ENCODE results near the gene BRWD1.
A peak's percentile ranks its signal among the peaks of the same experiment; 100 is the strongest.

BRWD1 gene

GRCh38 chr21:39313571-39314142, at the start of gene BRWD1:
Gene BRWD1 (minus strand): TSS chr21:39313632. CDS start chr21:39313491, 141 bp downstream.
- peak; percentile 92 for DNase-seq

GRCh38 chr21:39362733-39363132, 49.3 kb upstream of the BRWD1 start:
- DNase-seq, result no peak

GRCh38 chr21:39359382-39359781, 46.0 kb upstream of the BRWD1 start:
- no peak for DNase-seq

GRCh38 chr21:39353295-39353694, 39.9 kb upstream of the BRWD1 start:
- no peak for DNase-seq

- DNase-seq, result no peak
Observed at GRCh38 chr21:39350094-39351005, 36.9 kb upstream of the BRWD1 start.

- DNase-seq, result peak; percentile 99
Observed at GRCh38 chr21:39349211-39350093, 36.0 kb upstream of the BRWD1 start.

GRCh38 chr21:39348355-39349210, 35.2 kb upstream of the BRWD1 start, which contains the start of gene HMGN1:
Gene HMGN1 (minus strand): TSS chr21:39349088. CDS start chr21:39348917, 171 bp downstream.
- peak; percentile 84 for DNase-seq

GRCh38 chr21:39348040-39348354, 34.6 kb upstream of the BRWD1 start:
- no peak for DNase-seq

GRCh38 chr21:39347537-39347936, 34.1 kb upstream of the BRWD1 start:
- no peak for DNase-seq

GRCh38 chr21:39346671-39347331, 33.4 kb upstream of the BRWD1 start:
- DNase-seq, result no peak

GRCh38 chr21:39346206-39346605, 32.8 kb upstream of the BRWD1 start:
- no peak for DNase-seq

GRCh38 chr21:39345440-39345839, 32.0 kb upstream of the BRWD1 start:
- no peak for DNase-seq

GRCh38 chr21:39344848-39345247, 31.4 kb upstream of the BRWD1 start:
- no peak for DNase-seq

GRCh38 chr21:39341249-39341923, 28.0 kb upstream of the BRWD1 start:
- no peak for DNase-seq

GRCh38 chr21:39340687-39341086, 27.3 kb upstream of the BRWD1 start:
- no peak for DNase-seq

- DNase-seq, result no peak
Observed at GRCh38 chr21:39339231-39339630, 25.8 kb upstream of the BRWD1 start.

GRCh38 chr21:39336457-39337008, 23.1 kb upstream of the BRWD1 start:
- peak; percentile 72 for DNase-seq

- no peak for DNase-seq
Observed at GRCh38 chr21:39334611-39335010, 21.2 kb upstream of the BRWD1 start.

- DNase-seq, result peak; percentile 79
Observed at GRCh38 chr21:39332175-39332574, 18.7 kb upstream of the BRWD1 start.

- DNase-seq, result no peak
Observed at GRCh38 chr21:39330001-39330400, 16.6 kb upstream of the BRWD1 start.

- DNase-seq, result no peak
Observed at GRCh38 chr21:39327727-39328126, 14.3 kb upstream of the BRWD1 start.
